Gastrocnemius medialis (tissue), 4 donors: Measurements from ENCODE around the gene LUZP2.

Experiments
- CTCF ChIP-seq, 5 experiments: fragments of 450-650 bp in 3 of 5; fragments of 200-600 bp in 2 of 5; sonication (generic) in 2 of 5; IDR thresholded peaks in 4 of 5; conservative IDR thresholded peaks in 1 of 5; 1 replicate in 4 of 5; 2 replicates in 1 of 5; pipeline ENCODE4 v1.5.1; 2016 to 2019; ENCODE audit warnings: antibody characterized with exemption in 5 of 5, mild to moderate bottlenecking in 3 of 5, moderate library complexity in 3 of 5
- POLR2A ChIP-seq, 2 donors: fragments of 450-650 bp; IDR thresholded peaks; one replicate each; pipeline ENCODE4 v1.6.1; 2017; ENCODE audit warnings: antibody characterized with exemption in 2 of 2, mild to moderate bottlenecking in 2 of 2, moderate library complexity in 2 of 2

DNA sequence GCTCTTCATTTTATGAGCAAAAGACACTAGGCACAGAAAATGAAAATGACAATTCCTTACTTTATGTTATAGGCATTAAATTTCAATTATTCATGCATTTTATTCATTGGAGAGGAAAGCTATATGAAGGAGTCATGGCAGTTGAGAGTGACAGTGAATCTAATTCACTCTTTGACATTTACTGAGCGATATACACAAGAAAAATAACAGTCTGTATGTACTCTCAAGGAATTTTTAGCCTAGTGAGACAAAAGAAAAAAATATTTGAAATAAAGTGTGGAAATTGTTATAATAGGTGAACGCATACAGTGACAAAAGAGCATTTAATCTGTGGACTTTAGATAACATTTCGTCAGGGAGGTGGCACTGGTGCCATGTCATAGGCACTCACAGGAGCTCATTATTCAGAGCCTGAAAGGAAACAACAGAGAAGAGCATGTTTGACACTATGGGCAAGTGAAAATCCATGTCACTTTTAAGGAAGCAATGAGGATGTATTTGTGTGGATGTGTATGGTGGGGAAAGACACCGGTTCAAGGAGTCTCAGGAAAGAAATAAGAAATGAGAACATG, 323.1 kb downstream of the LUZP2 start:
- TF ChIP-seq CTCF (IDR thresholded peaks at IDR 0.05 in 4 of 5, conservative IDR thresholded peaks at IDR 0.05 in 1 of 5) (no peak), POLR2A (IDR thresholded peaks at IDR 0.05) (no peak)
